Endothelial cell of umbilical vein (primary cell): ENCODE results near the gene MIXL1. TPM values are rescaled to one million over a fixed set of nuclear protein-coding genes. Genes with fewer than 3 reads are reported as not detected.

Source experiments
- BruUV-seq: library from RNA; stranded (reverse); fragments of 400-500 nt; replicated peaks from 2 replicates; lab custom pipeline; 2021; lab: Mats Ljungman, UMichigan
- CTCF ChIA-PET: fragments of 300-600, 350-600 bp; sonication (Branson Sonifier 250); formaldehyde crosslinking; loops from one replicate; lab custom pipeline; 2021; ENCODE audit warnings: antibody characterized with exemption, inconsistent platforms; lab: Charles Lee
- POLR2A ChIA-PET: fragments of 300-600, 350-600 bp; sonication (Branson Sonifier 250); formaldehyde crosslinking; loops from one replicate; lab custom pipeline; 2021; ENCODE audit warnings: antibody characterized with exemption, inconsistent platforms; lab: Charles Lee
- DNase-seq: peaks from one replicate; pipeline ENCODE4 v3.0.0-alpha.2; 2011; ENCODE audit warnings: low read depth, low spot score
- FAIRE-seq: peaks from 2 replicates; lab custom pipeline; 2011; peaks lifted over from hg19 to GRCh38; lab: Jason Lieb, UNC
- H2AFZ ChIP-seq: 2 replicates; pipeline ENCODE4 v1.6.0; 2012; ENCODE audit warnings: low read depth, low read length, control low read depth, inconsistent platforms
- H3K27ac ChIP-seq: 2 replicates; pipeline ENCODE4 v1.5.1; 2011; ENCODE audit warnings: low read depth, mild to moderate bottlenecking, control low read depth, low read length, moderate library complexity; ENCODE audit not compliant: insufficient read depth
- H3K27me3 ChIP-seq, 2 experiments: 2 replicates each; pipeline versions ENCODE4 v1.6.0 to v1.6.1; 2011; ENCODE audit warnings: low read length in 2 of 2, mixed read lengths in 1 of 2; ENCODE audit not compliant: control insufficient read depth in 2 of 2, insufficient read depth in 2 of 2
- H3K36me3 ChIP-seq, 2 experiments: 2 replicates in 1 of 2; 3 replicates in 1 of 2; pipeline ENCODE4 v1.5.1; 2011; ENCODE audit warnings: low read length in 2 of 2, mild to moderate bottlenecking in 1 of 2, moderate library complexity in 1 of 2; ENCODE audit not compliant: control insufficient read depth in 2 of 2, insufficient read depth in 2 of 2; ENCODE audit errors: extremely low read depth in 1 of 2
- H3K4me1 ChIP-seq: 3 replicates; pipeline ENCODE4 v1.5.1; 2011; ENCODE audit warnings: mild to moderate bottlenecking, low read length; ENCODE audit not compliant: control insufficient read depth, insufficient read depth; ENCODE audit errors: extremely low read depth
- H3K4me2 ChIP-seq: 2 replicates; pipeline ENCODE4 v1.6.1; 2011; ENCODE audit warnings: low read length, control low read depth, mixed read lengths; ENCODE audit not compliant: insufficient read depth
- H3K4me3 ChIP-seq, 3 experiments: fragments of 200-600 bp in 1 of 3; sonication (generic), shearing (Covaris generic) in 1 of 3; replicated peaks in 1 of 3; 2 replicates each; pipeline ENCODE4 v1.5.1; 2011 to 2016; ENCODE audit warnings: control low read depth in 3 of 3, low read length in 3 of 3, mild to moderate bottlenecking in 2 of 3, inconsistent platforms in 1 of 3, low read depth in 1 of 3, moderate library complexity in 1 of 3; ENCODE audit not compliant: insufficient read depth in 1 of 3
- H3K79me2 ChIP-seq: 2 replicates; pipeline ENCODE4 v1.6.0; 2012; ENCODE audit warnings: low read length, inconsistent platforms; ENCODE audit not compliant: control insufficient read depth, insufficient read depth
- H3K9ac ChIP-seq: replicated peaks from 2 replicates; pipeline ENCODE3; 2011; ENCODE audit warnings: low read length, control low read depth; ENCODE audit not compliant: insufficient read depth; ENCODE audit errors: extremely low read depth
- H3K9me1 ChIP-seq: replicated peaks from 3 replicates; pipeline ENCODE4 v1.6.0; 2011; ENCODE audit warnings: mild to moderate bottlenecking, low read length; ENCODE audit not compliant: control insufficient read depth, insufficient read depth; ENCODE audit errors: extremely low read depth
- H3K9me3 ChIP-seq: replicated peaks from 2 replicates; pipeline ENCODE4 v1.5.1; 2012; ENCODE audit warnings: low read length, inconsistent platforms; ENCODE audit not compliant: control insufficient read depth, insufficient read depth
- H4K20me1 ChIP-seq: replicated peaks from 2 replicates; pipeline ENCODE3; 2011; ENCODE audit warnings: mild to moderate bottlenecking, low read length; ENCODE audit not compliant: control insufficient read depth, insufficient read depth; ENCODE audit errors: extremely low read depth
- EZH2 ChIP-seq: IDR thresholded peaks from 2 replicates; pipeline ENCODE4 v1.6.1; 2012; ENCODE audit warnings: borderline replicate concordance, low read depth, mild to moderate bottlenecking, moderate library complexity, low read length, inconsistent platforms; ENCODE audit not compliant: severe bottlenecking
- FOS ChIP-seq: IDR thresholded peaks from 2 replicates; pipeline ENCODE4 v1.6.1; 2011; ENCODE audit warnings: mild to moderate bottlenecking, low read length, moderate library complexity, borderline replicate concordance; ENCODE audit not compliant: insufficient read depth
- GATA2 ChIP-seq: IDR thresholded peaks from 2 replicates; pipeline ENCODE4 v1.7.0; 2011; ENCODE audit warnings: low read depth, mild to moderate bottlenecking, moderate library complexity, mixed read lengths, low read length; ENCODE audit not compliant: insufficient read length, insufficient read depth
- JUN ChIP-seq: IDR thresholded peaks from 2 replicates; pipeline ENCODE4 v1.6.1; 2011; ENCODE audit warnings: borderline replicate concordance, low read depth; ENCODE audit not compliant: insufficient read length, insufficient read depth
- MYC ChIP-seq: IDR thresholded peaks from one replicate; pipeline ENCODE4 v1.6.1; 2011; ENCODE audit warnings: mild to moderate bottlenecking, low read depth, low read length
- POLR2A ChIP-seq: IDR thresholded peaks from 2 replicates; pipeline ENCODE4 v1.6.1; 2012; ENCODE audit warnings: low read depth, mild to moderate bottlenecking, control low read depth, low read length
- POLR2AphosphoS5 ChIP-seq: IDR thresholded peaks from 2 replicates; pipeline ENCODE4 v1.6.1; 2012; ENCODE audit warnings: low read depth, mild to moderate bottlenecking, control low read depth, low read length, moderate library complexity; ENCODE audit not compliant: insufficient read depth
- dilution Hi-C: fragments of 300-500 bp; cut with MboI; formaldehyde crosslinking; loops from one replicate; pipeline ENCODE4 v1.15.0; 2019; ENCODE audit warnings: low sequenced_read_pairs; ENCODE audit not compliant: extremely low pct_ligation_motif_present
- intact Hi-C: fragments of 100-400 bp; cut with micrococcal nuclease; formaldehyde crosslinking; loops from one replicate; pipeline ENCODE4 v1.10.0; 2022
- polyA plus RNA-seq, 4 experiments: library from polyadenylated mRNA; depleted of rRNA in 3 of 4; stranded (reverse) in 3 of 4; unstranded in 1 of 4; fragments of >200 nt; gene quantifications; 2 replicates each; pipeline versions ENCODE4 v1.2.1 to v1.2.3, GENCODE V29; 2011 to 2012; ENCODE audit warnings: missing spikeins in 1 of 4
- total RNA-seq: library from RNA; stranded (reverse); gene quantifications from 2 replicates; pipeline ENCODE4 v1.2.3, GENCODE V29; 2021
- TF ChIP-seq, protein P1 (sequence below): IDR thresholded peaks from 2 replicates; pipeline ENCODE4 v1.6.1; 2011; ENCODE audit not compliant: insufficient read depth, insufficient read length
- TF ChIP-seq, protein P2 (sequence below), 2 donors: IDR thresholded peaks; 1 replicate in 1 of 2; 2 replicates in 1 of 2; pipeline ENCODE4 v1.5.1; 2011; ENCODE audit warnings: low read length in 2 of 2, mild to moderate bottlenecking in 2 of 2, moderate library complexity in 2 of 2, control low read depth in 1 of 2, inconsistent platforms in 1 of 2, low read depth in 1 of 2; ENCODE audit not compliant: insufficient read depth in 1 of 2; ENCODE audit errors: extremely low read depth in 1 of 2

Gene MIXL1
- total and polyA plus RNA-seq, 2 donors (not counting 3 experiments of a cell fraction or from before 2014, with no cell fraction given) = 0.58 to 1.2 TPM

DNA sequence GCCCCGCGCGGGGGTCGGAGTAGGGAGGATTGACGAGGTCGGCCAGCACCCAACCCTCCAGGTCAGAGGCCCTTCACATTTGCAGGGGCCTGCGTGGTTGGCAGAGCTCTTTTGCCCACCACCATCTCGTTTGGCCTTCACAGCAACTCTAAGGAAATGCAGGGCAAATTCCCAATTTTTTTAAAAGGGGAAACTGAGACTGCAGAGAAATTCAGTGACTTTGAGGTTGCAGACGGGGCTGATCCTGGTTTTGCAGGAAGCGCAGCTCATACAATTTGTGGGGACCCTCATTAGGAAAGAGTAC, 36.5 kb upstream of the MIXL1 start:
- peak overlapping the region; percentile 67 for H3K4me2 ChIP-seq
- peaks cover 12% of the 10 kb centered on the region for H3K4me1 ChIP-seq
- peak overlapping the region; percentile 66 for H3K27ac ChIP-seq
- peak overlapping the region; percentile 53 for H3K9ac ChIP-seq
- dilution Hi-C loops = no loop called here
- intact Hi-C loops = loop anchor here (5.0 kb wide), 2 partner anchors 125 to 190 kb away; partner anchors contain the start of genes H3-3A and SDE2
- CTCF ChIA-PET = interaction anchor here (1.0 kb wide), 1 partner anchor 10 kb away, joined by 5 read pairs; no protein-coding TSS in a partner anchor
- H3K79me2 ChIP-seq = peaks cover 40% of the 10 kb centered on the region
- TSS peak; percentile 89 for BruUV-seq
- no peaks in the 10 kb centered on the region for H3K9me3 ChIP-seq
- no peaks in the 10 kb centered on the region for H3K9me1 ChIP-seq
- no peaks in the 10 kb centered on the region for H3K27me3 ChIP-seq
- FAIRE-seq (peak; percentile 4), DNase-seq (no peak)
- no peaks in the 10 kb centered on the region for H4K20me1 ChIP-seq
- peaks cover 0 to 1% of the 10 kb centered on the region in 2 experiments for H3K36me3 ChIP-seq
- TF ChIP-seq MYC (no peak), GATA2 (no peak), JUN (no peak), EZH2 (no peak), FOS (no peak), POLR2AphosphoS5 (no peak), POLR2A (no peak)
- TF ChIP-seq, protein P1, sequence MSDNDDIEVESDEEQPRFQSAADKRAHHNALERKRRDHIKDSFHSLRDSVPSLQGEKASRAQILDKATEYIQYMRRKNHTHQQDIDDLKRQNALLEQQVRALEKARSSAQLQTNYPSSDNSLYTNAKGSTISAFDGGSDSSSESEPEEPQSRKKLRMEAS = no peak
- TF ChIP-seq, protein P2, sequence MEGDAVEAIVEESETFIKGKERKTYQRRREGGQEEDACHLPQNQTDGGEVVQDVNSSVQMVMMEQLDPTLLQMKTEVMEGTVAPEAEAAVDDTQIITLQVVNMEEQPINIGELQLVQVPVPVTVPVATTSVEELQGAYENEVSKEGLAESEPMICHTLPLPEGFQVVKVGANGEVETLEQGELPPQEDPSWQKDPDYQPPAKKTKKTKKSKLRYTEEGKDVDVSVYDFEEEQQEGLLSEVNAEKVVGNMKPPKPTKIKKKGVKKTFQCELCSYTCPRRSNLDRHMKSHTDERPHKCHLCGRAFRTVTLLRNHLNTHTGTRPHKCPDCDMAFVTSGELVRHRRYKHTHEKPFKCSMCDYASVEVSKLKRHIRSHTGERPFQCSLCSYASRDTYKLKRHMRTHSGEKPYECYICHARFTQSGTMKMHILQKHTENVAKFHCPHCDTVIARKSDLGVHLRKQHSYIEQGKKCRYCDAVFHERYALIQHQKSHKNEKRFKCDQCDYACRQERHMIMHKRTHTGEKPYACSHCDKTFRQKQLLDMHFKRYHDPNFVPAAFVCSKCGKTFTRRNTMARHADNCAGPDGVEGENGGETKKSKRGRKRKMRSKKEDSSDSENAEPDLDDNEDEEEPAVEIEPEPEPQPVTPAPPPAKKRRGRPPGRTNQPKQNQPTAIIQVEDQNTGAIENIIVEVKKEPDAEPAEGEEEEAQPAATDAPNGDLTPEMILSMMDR (IDR thresholded peaks at IDR 0.05; ENCODE audit: extremely low read depth in 1 of 2, insufficient read depth in 1 of 2, low read depth in 1 of 2, low read length in 2 of 2) = no peak
- H3K4me3 ChIP-seq = peak overlapping the region; percentile 68 to 93 (median 70)
- H2AFZ ChIP-seq = peak overlapping the region; percentile 95
- POLR2A ChIA-PET = no interaction called here
